Prostate gland (tissue), 2 donors: ENCODE data around the gene ANKRD22. TPM values are rescaled to one million over a fixed set of nuclear protein-coding genes. Genes with fewer than 3 reads are reported as not detected.
A peak's percentile ranks its signal among the peaks of the same experiment; 100 is the strongest.

ENCODE experiments used
- DNase-seq: peaks from one replicate; pipeline ENCODE4 v3.0.0-alpha.2; 2019; ENCODE audit warnings: low spot score
- H3K27ac ChIP-seq, 2 donors: fragments of 200-600 bp; sonication (generic); 2 replicates each; pipeline ENCODE4 v1.5.1; 2017 to 2019
- H3K27me3 ChIP-seq: fragments of 200-600 bp; sonication (generic); replicated peaks from 2 replicates; pipeline ENCODE4 v1.5.1; 2019; ENCODE audit not compliant: insufficient read depth
- H3K36me3 ChIP-seq, 2 donors: fragments of 200-600 bp; sonication (generic); 1 replicate in 1 of 2; 2 replicates in 1 of 2; pipeline versions ENCODE4 v1.5.1 to v1.8.1; 2017 to 2019
- H3K4me1 ChIP-seq: fragments of 200-600 bp; sonication (generic); replicated peaks from 2 replicates; pipeline ENCODE4 v1.5.1; 2019
- H3K4me3 ChIP-seq, 2 donors: fragments of 200-600 bp; sonication (generic); 2 replicates each; pipeline ENCODE4 v1.5.1; 2017 to 2019
- H3K9me3 ChIP-seq: fragments of 200-600 bp; sonication (generic); 2 replicates; pipeline ENCODE4 v1.5.1; 2017
- CTCF ChIP-seq, 4 experiments: fragments of 200-600 bp in 2 of 4; fragments of 450-650 bp in 2 of 4; sonication (generic) in 2 of 4; IDR thresholded peaks; 1 replicate in 3 of 4; 2 replicates in 1 of 4; pipeline ENCODE4 v1.5.1; 2016 to 2019; ENCODE audit warnings: antibody characterized with exemption in 4 of 4, mild to moderate bottlenecking in 2 of 4, moderate library complexity in 2 of 4
- POLR2A ChIP-seq: fragments of 450-650 bp; IDR thresholded peaks from one replicate; pipeline ENCODE4 v1.6.1; 2016; ENCODE audit warnings: antibody characterized with exemption, mild to moderate bottlenecking
- POLR2AphosphoS5 ChIP-seq: sonication (generic); formaldehyde crosslinking; IDR thresholded peaks from one replicate; pipeline ENCODE4 v1.6.1; 2017; ENCODE audit warnings: antibody characterized with exemption
- WGBS: methylation state at CpG from one replicate; pipeline ENCODE4 v1.1.5; 2018; 5-methylcytosine and 5-hydroxymethylcytosine counted together
- intact Hi-C: fragments of 100-400 bp; cut with DNase I; formaldehyde crosslinking; loops from one replicate; pipeline ENCODE4 v1.14.2; 2022
- total RNA-seq, 2 donors: library from RNA; depleted of rRNA; stranded (reverse); fragments of >200 nt; gene quantifications; one replicate each; pipeline ENCODE4 v1.1.0, GENCODE V29; 2016

ANKRD22 gene
- total RNA-seq, 2 donors from 2014 or later, result 2.8 to 3.1 TPM

- Histone ChIP-seq H3K4me3 (no peak overlapping the region), H3K27me3 (no peaks in the 10 kb centered on the region), H3K4me1 (peaks cover 3% of the 10 kb centered on the region), H3K27ac (no peak overlapping the region), H3K36me3 (no peaks in the 10 kb centered on the region), H3K9me3 (no peaks in the 10 kb centered on the region)
- intact Hi-C loops, result no loop called here
- DNase-seq, result peak; percentile 15
- 39% methylated on average over 5 of the region's 5 CpGs for WGBS
- TF ChIP-seq POLR2A (no peak), POLR2AphosphoS5 (no peak), CTCF (IDR thresholded peaks at IDR 0.05) (peak in 3 of 4 experiments; percentile 48 to 53 (median 51))
Observed at GRCh38 chr10:88810196-88810961, 41.3 kb downstream of the ANKRD22 start.

GRCh38 chr10:88809621-88810020, 42.0 kb downstream of the ANKRD22 start:
- no peak overlapping the region for H3K4me3 ChIP-seq
- intact Hi-C loops, result no loop called here
- no peak for TF ChIP-seq POLR2A
- no peak for TF ChIP-seq POLR2AphosphoS5
- TF ChIP-seq CTCF (IDR thresholded peaks at IDR 0.05), result no peak
- peaks cover 3% of the 10 kb centered on the region for H3K4me1 ChIP-seq
- H3K27ac ChIP-seq, result no peak overlapping the region
- DNase-seq, result no peak
- no peaks in the 10 kb centered on the region for H3K27me3 ChIP-seq
- no peaks in the 10 kb centered on the region for H3K36me3 ChIP-seq
- 69% methylated on average over 4 of the region's 4 CpGs for WGBS
- no peaks in the 10 kb centered on the region for H3K9me3 ChIP-seq

GRCh38 chr10:88805924-88806323, 45.7 kb downstream of the ANKRD22 start:
- no peak for TF ChIP-seq POLR2A
- no peak for TF ChIP-seq CTCF (IDR thresholded peaks at IDR 0.05)
- TF ChIP-seq POLR2AphosphoS5, result no peak
- 95% methylated on average over 3 of the region's 3 CpGs for WGBS
- Histone ChIP-seq H3K4me1 (no peaks in the 10 kb centered on the region), H3K36me3 (no peaks in the 10 kb centered on the region), H3K27me3 (no peaks in the 10 kb centered on the region), H3K27ac (no peak overlapping the region), H3K9me3 (no peaks in the 10 kb centered on the region), H3K4me3 (no peak overlapping the region)
- DNase-seq, result no peak
- intact Hi-C loops, result no loop called here

GRCh38 chr10:88805361-88805760, 46.3 kb downstream of the ANKRD22 start:
- DNase-seq, result no peak
- Histone ChIP-seq H3K4me3 (no peak overlapping the region), H3K27ac (no peak overlapping the region), H3K9me3 (no peaks in the 10 kb centered on the region), H3K36me3 (no peaks in the 10 kb centered on the region), H3K27me3 (no peaks in the 10 kb centered on the region), H3K4me1 (no peaks in the 10 kb centered on the region)
- intact Hi-C loops, result no loop called here
- TF ChIP-seq POLR2A (no peak), CTCF (IDR thresholded peaks at IDR 0.05) (no peak), POLR2AphosphoS5 (no peak)
- 37% methylated on average over 2 of the region's 2 CpGs for WGBS
